CD4-positive, alpha-beta T cell treated with Interleukin-21 for 1 hour (primary cell): ENCODE data around the gene JPH4.
"Not testable (repeated sequence)": the region's sequence is repeated elsewhere in the genome, so short reads cannot be mapped to it uniquely, and the experiment has no call there.

ENCODE experiments used
- DNase-seq: peaks from one replicate; pipeline ENCODE4 v3.0.0-alpha.2; 2020

The JPH4 gene

DNA sequence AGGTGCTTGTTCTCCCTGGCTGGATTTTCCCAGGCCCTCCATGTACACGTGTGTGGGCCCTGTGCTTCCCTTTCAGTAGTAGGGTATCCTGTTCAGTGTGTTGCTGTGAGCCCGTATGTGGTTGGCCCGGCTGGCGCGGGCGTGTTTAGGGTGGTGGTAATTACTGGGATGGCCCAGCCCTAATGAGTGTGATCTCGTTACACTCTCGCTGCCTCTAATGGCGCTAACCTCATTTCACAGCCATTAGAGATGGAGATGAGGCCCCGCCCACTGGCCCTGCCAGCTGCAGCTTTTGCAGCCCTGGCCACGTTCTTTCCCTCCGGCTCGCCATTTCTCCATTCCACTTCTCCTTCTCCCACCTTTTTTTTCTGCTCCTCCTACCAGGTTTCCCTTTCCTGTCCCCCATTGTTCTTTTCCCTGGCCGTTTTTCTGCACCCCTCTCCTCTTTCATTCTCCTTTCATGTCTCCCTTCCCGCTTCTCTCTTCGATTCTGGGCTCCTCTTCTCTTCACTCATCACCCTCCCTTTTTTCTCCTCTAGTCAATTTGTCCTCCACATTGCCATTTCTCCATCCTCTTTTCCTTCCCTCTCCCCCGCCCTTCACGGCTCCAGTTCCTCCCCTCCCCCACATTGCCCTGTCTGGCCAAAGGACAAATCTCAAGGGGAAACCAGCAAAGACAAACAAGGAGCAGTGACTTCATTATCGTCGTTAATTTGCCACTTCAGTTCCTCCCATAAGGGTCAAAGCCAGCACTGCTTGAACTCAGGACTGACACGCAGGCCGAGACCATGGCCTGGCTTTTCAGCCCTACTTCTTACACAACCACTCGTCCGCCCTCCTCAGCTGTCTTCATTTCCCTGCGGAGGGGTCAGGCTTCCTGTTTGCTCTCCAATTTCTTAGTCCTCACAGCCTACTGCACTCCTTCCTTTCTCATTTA, 33.8 kb downstream of the JPH4 start:
- DNase-seq = no peak

DNA sequence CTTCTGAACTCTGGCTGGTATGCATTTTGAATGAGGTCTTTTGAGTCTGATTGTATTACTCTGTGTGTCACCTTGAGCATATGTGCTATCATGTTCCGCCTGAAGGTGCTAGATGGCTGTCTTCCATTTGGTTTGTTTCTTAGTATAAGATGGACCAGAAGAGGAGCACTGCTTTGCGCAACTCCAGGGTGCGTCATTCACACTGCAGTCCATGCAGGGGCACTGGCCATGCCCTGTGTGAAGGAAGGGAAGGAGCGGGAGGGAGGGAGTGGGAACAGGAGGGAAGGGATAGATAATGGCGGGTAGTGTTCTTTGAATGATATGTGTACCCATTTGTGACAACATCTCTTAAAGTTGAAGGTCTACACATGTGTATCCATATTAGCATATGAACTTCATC, 35.2 kb downstream of the JPH4 start:
- DNase-seq = no peak

DNA sequence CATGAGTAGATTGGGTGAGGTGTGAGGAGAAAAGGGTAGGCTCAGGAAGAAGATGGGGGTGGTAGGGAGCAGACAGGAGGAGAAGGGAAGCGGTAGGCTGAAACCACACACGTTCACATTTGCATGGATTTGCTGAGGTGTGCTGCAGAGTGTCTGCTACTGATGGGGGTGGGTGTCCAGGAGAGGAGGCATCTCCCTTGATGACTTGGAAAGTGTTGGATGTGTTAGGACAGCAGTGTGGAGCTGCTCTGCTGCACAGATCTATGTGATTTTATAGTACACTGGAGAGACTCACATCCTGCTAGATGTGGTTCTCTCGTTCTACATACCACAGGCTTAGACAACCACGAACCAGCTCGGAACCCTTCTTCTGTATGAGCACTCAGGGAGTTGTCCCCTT, 36.3 kb downstream of the JPH4 start:
- DNase-seq = no peak

DNA sequence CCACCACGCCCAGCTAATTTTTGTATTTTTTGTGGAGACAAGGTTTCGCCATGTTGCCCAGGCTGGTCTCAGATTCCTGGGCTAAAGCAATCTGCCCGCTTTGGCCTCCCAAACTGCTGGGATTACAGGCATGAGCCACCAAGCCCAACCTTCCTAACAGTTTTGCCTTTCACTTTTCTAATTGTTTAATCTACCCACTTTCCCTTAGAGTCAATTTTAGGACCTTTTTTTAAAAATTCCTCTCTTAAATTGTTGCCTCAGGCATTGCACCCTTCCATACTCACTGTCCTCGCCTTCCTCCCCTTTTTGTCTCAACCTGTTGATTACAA, 38.5 kb downstream of the JPH4 start:
- DNase-seq = no peak

DNA sequence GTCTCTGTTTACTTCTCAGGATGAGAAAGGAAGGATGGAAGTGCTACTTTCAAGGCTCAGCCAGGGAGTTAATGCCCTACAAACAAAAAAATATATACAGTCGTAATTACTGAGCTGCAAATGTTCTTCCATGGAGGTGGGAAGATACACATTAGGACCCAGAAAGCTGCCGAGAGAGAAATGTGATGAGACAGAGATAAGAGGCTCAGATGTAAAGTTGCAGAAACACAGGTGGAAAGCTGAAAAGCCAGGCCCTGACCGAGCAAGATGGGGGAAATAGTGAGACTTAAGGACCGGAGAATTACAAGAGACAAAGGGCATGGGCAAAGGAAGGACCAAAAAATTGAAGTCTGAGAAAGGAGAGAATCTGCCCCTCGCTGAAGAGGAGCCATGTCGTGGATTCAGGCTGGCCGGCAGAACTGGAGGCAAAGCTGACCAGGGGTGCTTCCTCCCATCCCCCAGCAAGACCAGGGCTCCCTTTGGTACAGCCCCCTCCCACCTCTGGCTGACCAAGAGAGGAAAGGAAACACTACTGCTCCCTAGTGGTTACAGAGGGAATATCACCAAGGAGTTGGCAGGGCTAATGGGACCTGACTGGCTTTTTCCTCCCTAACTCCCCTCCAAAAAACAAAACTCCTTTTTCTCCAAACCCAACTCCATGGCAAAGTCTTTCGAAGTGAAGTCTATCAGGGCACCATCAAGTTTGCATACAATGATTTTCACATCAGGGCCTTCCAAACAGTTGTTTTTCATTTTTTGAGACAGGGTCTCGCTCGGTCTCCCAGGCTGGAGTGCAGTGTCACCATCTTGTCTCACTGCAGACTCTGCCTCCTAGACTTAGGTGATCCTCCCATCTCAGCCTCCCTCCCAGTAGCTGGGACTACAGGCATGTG, 39.1 kb downstream of the JPH4 start:
- DNase-seq = peak; percentile 55

DNA sequence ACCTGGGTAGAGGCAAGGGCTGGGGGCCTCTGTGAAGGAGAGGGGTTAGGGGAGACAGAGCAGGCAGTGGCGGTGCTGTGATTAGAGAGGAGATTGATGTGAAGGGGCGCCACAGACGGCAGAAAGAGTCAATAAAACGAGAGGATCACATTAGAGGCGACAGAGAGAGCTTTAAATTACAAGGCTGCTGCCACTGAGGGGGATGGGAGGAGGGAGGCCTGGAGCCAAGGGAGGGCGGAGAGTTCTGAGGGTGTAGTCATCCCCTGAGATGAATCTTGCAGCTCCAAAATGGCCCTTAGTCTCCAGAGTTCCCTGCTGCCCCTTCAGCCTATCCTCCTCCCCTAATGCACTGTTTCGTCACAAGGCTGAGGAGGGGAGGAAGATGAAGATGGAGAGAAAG, 39.8 kb downstream of the JPH4 start:
- DNase-seq = no peak

DNA sequence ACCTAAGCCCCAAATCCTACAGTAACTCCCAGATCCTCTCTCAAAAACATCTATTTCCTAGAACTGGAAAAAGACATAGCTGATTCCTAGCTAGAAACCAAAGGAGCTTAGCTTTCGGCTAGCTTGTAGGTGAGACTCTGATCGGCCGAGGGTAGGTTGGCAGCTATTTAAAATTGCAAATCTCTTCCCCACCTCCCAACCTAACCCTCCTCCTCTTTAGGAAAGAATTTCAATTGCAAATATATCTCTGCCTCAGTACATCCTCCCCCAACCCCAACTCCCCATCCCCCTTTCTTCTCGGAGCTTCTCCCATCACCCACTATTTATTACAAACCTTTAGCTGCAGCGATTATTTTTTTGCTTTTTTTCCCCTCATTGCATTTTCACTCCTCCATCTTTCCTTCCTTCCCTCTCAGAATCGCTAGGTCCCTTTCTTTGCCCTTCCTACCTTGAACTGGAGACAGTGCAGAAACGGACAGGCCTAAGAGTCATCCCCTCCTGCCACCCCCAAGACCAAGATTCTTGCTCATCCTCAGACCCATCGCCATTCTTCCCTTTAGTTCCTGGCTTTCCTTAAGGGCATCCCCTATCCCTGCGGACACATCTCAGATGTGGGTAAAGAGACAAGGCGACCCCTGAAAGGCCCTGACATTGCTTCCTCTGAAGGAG, 40.4 kb downstream of the JPH4 start:
- DNase-seq = no peak

DNA sequence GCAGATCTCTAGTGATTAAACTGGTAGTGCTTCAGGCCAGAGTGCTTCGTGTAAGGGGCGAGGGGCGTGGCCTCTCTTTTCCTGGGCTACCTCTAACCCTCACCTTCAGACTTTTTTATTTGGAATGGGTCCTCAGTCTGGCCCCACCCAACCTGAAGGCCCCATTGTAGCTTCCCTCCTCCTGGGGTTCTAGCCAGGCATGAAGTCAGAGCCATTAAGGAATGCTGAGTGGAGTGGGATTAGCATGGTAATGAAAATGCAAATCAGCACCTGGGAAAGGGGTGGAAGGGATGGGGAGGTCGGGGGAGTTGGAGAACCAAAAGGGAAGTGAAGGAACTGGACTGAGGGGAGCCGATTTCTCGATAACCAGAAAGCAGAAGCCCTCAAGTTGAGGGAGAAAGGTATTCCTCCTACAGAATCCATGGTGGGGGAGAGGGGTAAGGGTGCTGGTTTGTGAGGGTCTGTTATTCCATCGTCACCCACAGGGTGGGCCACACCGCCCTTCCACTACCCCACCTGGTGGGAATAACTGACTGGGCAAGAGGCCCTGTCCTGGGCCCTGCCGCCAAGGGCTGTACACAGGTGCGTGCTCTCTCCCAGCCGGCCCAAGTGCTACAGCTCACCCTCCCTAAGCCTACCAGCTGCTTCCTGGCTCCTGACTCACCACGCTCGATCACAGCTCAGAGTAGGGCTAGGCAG, 41.1 kb downstream of the JPH4 start:
- no peak for DNase-seq

DNA sequence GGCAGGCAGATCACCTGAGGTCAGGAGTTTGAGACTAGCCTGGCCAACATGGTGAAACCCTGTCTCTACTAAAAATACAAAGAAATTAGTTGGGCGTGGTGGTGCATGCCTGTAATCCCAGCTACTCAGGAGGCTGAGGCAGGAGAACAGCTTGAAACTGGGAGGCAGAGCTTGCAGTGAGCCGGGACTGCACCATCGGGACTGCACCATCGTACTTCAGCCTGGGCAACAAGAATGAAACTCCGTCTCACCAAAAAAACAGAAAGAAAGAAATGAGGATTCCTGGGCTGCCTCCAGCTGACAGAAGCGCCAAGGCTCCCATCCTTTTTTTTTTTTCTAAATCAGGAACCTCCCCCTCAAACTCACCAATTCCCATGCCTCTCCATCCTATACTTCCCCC, 41.7 kb downstream of the JPH4 start:
- DNase-seq = not testable (repeated sequence)

DNA sequence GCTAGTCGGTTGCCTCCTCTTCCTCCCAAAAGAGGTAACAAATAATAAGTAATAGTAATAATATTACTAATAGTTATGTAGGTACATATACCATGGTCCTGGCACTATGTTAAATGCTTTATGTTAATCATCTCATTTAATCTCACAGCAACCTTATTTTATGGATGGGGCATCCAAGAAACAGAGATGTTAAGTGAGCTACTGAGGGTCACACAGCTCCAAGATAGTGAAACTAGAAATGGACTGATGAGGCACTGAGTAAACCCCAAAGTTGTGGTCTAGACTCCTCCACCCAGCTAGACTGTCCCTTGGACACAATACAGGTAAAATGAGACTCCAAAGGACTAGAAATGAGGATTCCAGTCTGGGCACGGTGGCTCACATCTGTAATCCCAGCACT, 42.1 kb downstream of the JPH4 start:
- DNase-seq = no peak

DNA sequence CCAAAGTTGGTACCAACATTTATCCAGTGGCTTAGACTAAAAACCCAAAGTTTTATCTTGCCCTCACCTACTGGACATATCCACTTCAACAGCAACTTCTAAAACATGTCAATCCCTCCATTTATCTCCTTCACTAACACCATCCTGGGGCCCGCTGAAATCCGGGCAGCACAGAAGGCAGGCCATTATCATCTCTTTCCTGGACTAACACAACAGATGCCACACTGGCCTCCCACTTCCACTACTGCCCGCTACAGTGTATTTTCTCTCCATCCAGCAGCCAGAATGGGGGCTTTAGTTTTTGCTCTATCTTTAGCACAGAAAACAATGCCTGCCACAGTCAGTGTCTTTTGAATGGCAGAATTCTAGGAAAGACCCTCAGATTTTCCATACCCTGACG, 42.6 kb downstream of the JPH4 start:
- DNase-seq = no peak

DNA sequence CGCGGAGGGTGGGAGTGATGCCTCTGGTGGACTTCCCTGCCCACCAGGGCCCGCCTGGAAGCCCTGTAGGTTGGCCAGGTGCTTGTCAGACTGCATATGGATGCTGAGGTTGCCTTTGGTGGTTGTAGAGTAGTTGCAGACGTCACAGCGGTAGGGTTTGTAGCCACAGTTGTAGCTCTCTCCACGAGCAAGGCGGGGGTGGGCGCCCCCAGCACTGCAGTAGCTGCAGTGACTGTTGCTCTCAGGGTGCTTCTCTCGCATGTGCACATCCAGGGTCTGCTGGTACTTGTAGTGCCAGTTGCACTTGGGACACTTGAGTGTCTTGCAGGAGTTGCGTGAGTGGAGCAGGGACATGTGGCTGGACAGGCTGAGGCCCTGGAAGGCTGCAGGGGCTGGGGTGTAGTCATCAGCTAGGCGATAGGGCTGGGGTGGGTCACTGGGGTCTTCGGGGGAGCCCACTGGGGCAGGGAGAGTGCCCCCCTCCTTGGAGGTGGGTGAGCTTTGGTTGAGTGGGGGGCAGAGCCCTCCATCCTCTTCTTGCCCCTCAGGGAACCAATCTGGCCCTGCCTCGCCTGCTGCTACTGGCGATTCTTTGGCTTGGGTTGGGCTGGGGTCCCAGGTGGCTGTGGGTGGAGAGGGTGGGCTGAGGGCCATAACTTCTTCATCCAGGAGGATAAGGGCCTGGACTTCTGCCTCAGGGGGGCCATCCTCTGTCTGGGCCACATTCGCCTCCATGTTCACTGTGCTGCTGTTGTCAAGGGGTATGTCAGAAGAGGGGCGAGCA, 44.7 kb downstream of the JPH4 start:
- no peak for DNase-seq

DNA sequence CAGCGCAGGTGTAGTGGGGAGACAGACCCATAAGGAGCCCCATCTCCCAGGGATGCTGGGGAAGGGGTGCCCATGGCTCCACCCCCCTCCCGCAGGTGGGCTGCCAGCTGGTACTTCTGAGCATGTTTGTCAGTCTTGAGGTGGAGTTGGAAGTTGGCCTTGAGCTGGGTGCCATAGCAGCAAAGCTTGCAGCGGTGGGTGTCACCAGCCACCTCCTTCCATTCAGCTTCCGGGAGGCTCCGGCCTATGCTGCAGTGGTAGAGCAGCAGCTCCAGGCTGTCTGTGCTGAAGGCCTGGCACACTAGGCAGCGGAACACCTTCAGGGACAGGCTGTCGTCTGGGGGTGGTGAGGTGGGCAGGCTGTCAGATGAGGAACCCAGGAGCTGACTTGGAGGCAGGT, 45.9 kb downstream of the JPH4 start:
- no peak for DNase-seq

DNA sequence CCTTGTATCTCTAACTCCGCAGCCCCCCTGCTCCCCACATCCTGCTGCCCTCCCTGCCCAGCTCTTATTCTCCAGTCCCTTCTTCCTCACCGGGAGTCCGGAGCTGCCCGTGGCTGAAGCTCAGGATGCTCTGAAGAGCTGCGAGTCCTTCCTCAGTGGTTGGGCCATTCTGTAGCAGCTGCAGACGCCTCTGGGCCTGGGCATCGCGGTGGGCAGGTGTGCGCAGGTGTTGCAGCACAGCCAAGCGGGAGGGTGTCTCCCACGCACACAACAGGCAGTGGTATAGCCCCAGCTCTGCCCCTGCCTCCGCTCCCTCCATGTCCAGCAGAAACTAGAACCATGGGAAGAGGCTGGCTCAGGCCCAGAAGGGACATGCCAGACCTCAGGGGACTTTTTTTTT, 47.2 kb downstream of the JPH4 start:
- no peak for DNase-seq

DNA sequence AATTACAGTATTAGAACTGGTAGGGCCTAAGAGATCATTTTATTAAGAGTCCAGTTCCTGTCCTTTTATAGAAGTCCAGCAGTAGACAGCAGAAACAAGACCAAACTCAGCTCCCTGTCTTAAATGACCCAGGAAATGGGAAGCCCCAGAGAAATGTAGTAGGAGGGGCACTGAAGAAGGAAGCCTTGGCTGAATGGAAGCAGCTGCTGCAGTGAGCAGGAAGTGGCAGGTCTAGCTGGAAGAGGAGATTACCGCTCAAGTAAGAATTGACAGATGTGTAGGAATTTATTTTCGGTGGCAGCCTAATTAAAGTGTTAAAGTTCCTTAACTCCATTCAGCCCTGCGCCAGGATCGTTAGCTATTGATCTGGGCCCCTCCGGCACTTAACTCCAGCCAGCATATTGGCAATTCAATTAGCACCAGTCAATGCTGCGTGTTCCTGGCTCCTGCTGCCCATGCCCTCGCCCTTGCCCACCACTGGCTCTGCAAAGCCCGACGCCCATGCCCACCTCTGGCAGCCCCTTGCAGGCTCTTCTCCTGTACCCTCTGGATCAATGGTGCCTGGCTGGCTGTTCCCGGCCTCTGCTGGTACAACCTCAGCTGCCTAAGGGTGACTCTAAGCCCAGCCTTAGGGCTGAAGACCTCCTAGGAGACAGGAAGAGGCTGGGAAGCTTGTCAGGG, 48.1 kb downstream of the JPH4 start:
- no peak for DNase-seq

DNA sequence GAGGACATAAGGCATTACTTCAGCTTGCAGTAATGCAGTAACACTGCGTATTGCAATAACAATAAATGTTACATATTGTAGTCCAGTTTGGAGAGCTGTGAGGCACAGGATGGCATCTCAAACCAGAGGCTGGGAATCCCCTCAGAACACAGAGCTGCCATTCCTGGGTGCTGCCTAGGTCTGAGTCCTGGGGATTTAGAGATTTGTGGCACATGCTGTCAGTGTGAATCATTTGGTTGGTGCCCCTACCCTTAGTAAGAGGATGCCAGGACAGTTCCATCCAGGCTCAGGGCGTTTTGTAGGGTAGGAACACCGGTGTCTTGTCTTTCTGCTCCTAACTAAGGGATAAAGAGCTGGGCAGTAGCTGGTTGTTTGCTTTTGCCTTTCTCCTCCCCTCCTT, 49.6 kb downstream of the JPH4 start:
- DNase-seq = no peak

DNA sequence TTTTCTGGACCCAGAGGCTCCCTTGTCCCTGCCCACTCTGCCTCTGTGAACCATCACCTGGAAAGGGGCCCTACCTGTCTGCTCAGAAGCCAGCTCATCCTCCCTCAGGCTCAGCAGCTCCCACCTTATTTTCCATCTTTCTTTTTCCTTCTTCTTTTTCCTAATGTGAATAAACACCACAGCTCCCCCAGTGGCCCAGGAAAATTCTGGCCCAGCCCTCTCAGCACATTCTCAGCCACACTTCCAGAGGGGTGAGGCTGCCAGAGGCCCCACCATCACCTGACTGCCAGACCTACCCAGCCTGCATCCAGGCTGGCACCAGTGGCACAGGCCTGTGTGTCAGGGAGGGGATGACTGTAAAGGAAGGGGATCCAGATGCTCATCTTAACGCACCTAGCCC, 50.0 kb downstream of the JPH4 start:
- no peak for DNase-seq

DNA sequence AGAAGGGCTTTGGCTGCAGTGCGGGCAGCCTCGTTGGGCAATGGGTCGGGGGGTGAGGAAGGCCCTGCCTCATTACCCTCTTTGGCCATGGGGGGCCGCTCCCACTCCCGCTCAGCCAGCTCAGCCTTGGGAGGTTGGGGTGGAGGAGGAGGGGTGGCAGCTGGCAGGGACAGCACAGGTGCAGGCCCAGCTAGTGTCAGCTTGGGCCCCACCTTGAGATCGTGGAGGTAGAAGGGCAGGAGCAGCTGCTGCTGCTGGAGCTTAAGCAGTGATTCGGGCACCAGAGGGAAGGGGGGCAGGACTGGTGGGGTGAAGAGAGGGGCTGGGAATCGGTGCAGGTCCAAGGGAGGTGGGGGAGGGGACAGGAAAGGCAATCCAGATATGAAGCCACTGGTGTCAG, 53.0 kb downstream of the JPH4 start:
- DNase-seq = no peak

DNA sequence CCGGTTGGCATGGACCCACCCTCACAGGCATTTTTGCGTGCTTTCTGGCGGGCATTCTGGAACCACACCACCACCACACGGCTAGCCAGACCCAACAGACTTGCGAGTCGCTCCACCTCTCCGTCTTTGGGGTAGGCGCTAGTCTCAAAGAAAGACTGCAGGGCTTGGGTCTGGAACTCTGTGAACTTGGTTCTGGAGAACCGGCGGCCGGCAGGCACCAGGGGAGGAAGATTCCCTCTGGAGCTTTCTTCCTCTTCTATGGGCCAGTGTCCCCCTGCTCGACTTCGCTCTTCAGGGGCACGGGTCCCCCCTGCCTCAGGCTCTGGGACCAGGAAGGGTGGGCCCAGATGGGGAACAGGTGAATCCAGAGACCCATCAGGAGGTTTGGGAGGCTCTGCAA, 53.6 kb downstream of the JPH4 start:
- no peak for DNase-seq

DNA sequence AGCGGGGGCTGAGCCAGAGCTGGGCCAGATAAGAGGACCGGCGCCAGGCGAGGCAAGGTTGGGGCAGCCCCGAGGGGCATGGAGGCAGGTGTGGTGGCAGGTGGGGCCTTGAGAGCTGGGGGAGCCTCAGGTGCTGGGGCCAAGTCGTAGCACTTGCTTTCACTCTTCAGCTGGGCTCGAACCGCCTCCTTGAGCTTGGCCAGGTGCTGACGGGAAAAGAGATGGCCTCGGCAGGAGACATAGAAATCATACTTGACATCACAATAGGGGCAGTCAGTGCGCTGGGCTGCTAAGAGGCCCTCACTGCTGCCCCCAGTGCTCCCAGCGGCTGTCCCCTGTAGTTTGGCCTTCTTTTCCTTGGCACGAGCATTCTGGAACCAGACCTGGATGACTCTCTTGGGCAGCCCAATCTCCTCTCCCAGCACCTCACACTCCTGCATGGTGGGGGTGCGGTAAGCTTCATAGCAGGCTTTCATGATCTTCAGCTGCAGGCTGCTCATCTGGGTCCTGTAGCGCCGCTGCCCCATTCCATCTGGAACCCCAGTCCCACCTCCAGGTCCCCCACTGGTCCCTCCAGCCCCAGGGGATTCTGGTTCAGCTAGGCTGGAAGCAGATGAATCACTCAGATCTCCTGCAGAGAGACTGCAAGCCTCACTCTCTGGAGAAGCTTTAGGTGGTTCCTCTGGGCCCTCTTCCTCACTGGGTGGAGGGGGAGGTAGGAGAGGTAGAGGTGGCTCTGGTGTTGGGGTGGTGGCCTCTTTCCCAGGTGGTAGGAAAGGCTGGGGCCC, 55.2 kb downstream of the JPH4 start:
- no peak for DNase-seq
